GM18498 (cell line): ENCODE results near the gene UGCG.
A peak's percentile ranks its signal among the peaks of the same experiment; 100 is the strongest.
"Not testable (repeated sequence)": the region's sequence is repeated elsewhere in the genome, so short reads cannot be mapped to it uniquely, and the experiment has no call there.

ENCODE experiments used
- ATAC-seq: cut with Tn5 transposase; IDR thresholded peaks from one replicate; pipeline ENCODE4 v1.9.1; 2021; ENCODE audit warnings: mild to moderate bottlenecking, moderate library complexity; ENCODE audit not compliant: unreplicated experiment

The UGCG gene

GRCh38 chr9:111890334-111890733 lies 6.3 kb upstream of the UGCG start:
- ATAC-seq, result no peak

- not testable (repeated sequence) for ATAC-seq
These were observed 5.7 kb upstream of the UGCG start for GRCh38 chr9:111890867-111891266.

- ATAC-seq, result peak; percentile 27
These were observed 4.6 kb upstream of the UGCG start for GRCh38 chr9:111891910-111892499.

- peak; percentile 49 for ATAC-seq
These were observed 457 bp downstream of the UGCG start for GRCh38 chr9:111896942-111897600.

- peak; percentile 39 for ATAC-seq
These were observed 1.1 kb downstream of the UGCG start for GRCh38 chr9:111897601-111898137.

- no peak for ATAC-seq
These were observed 1.9 kb downstream of the UGCG start for GRCh38 chr9:111898331-111899096.

GRCh38 chr9:111900151-111900857 lies 3.7 kb downstream of the UGCG start:
- ATAC-seq, result no peak

GRCh38 chr9:111900858-111901612 lies 4.4 kb downstream of the UGCG start:
- ATAC-seq, result no peak

- ATAC-seq, result no peak
These were observed 6.0 kb downstream of the UGCG start for GRCh38 chr9:111902391-111903139.

- ATAC-seq, result not testable (repeated sequence)
These were observed 6.9 kb downstream of the UGCG start for GRCh38 chr9:111903535-111903934.

- no peak for ATAC-seq
These were observed 7.4 kb downstream of the UGCG start for GRCh38 chr9:111904026-111904425.

GRCh38 chr9:111904891-111905291 lies 8.3 kb downstream of the UGCG start:
- no peak for ATAC-seq

GRCh38 chr9:111907147-111907546 lies 10.5 kb downstream of the UGCG start:
- no peak for ATAC-seq

GRCh38 chr9:111909444-111909843 lies 12.8 kb downstream of the UGCG start:
- peak; percentile 42 for ATAC-seq

GRCh38 chr9:111910428-111910827 lies 13.8 kb downstream of the UGCG start:
- no peak for ATAC-seq

GRCh38 chr9:111913159-111913558 lies 16.5 kb downstream of the UGCG start:
- ATAC-seq, result no peak

- peak; percentile 8 for ATAC-seq
These were observed 18.3 kb downstream of the UGCG start for GRCh38 chr9:111914749-111915424.

GRCh38 chr9:111915425-111915758 lies 18.8 kb downstream of the UGCG start:
- peak; percentile 32 for ATAC-seq

- peak; percentile 51 for ATAC-seq
These were observed 19.6 kb downstream of the UGCG start for GRCh38 chr9:111916234-111916645.
